ENCODE measurements around the gene MAPK8IP1.
A peak's percentile ranks its signal among the peaks of the same experiment; 100 is the strongest.

Gene MAPK8IP1

DNA sequence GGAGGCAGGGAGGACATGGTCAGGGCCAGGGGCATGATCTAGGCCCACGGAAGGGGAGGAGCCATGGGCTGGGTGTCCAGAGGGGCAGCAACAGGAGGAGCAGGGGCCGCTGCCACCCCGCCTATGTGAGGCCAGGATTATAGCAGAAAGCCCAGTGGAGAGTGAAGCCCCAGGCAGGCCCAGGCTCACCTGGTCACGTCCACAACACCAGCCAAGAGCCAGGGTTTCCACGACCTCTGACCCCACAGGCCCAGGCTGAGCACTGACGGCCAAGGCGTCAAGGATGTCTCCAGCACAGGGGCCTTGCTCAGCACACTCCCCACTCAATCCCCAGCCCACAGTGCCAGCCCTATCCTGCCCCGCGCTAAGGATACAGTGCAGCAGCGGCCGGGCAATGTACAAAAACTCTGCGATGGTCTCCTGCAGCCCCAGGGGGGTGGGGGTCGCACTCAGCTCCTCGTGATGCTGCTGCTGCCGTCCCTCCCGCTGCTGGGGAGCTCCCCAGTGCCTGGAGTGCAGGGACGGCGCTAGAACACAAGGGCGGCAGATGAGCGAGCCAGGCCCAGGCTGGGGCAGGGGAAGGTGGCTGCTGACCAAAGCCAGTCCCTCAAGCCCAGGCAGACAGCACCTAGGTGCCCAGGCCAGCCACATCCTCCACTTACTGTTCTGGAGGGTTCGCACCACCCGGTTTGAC is 28.6 kb downstream of the MAPK8IP1 start:
- no peak for DNase-seq

DNA sequence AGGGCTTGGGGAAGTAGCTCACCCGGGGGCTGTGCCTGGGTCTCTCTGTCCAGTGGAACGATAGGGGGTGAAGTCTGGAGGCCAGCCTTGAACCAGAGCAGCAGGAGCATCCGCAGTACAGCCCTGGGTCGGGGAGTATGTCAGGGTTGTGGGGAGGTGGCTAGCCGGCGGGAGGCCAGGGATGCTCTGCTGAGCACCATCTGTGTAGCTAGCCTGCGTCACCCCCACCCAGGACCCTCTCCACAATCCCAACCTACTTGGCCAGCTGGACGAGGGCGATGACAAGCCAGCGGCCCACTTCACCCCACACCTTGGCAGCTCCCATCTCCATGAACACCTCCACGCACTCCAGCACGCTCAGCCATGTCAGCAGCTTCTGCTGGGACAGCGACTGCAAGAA is 30.0 kb downstream of the MAPK8IP1 start:
- no peak for DNase-seq

DNA sequence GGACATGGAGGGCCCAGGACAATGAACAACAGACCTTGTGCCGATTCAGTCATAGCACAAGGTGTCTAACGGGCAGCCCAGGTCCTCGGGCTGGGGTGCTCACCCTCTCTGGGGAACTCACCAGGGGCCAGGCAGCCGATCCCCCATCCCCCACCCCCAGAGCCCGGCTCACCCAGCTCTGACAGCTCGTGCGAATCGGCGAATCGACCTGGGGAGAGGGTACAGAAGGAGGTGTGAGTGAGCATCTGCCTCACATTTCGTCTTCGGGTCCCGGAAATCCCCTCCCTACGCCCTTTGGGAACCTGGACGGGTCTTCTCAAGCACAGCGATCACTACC is 31.8 kb downstream of the MAPK8IP1 start:
- no peak for DNase-seq

DNA sequence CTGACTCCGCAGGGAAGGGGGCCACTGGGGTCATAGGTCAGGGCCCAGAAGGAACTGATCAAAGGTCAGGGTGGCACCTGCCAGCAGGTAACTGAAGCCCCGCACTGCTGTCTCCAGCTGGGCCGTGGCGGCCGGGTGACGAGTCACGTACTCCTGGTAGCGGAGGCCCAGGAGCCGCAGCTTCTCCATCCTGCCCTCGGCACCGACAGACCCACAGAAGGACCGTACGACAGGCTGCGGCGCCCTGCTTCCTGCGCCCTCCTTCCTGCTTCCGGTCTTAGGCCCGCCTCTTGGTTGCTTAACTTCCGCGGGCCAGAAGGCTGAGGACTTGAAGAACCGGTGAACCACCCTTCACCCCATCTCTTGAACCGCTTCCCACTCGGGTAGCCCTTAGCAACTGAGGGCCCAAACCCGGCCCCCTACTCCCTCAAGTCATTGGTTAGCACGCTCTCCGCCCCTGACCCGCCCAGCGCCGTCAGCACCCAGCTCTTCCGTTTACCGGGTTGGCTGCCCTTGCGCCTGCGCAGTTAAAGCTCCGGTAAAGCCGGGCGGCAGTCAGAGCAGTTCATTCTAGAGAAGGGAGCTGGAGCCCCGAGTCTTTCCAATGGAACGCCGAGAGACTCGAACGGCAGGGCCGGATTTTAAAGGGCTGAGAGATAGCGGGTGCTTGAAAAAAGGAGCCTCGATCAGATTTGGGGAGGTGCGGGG is 32.3 kb downstream of the MAPK8IP1 start, which contains the start of gene PEX16:
PEX16 (minus strand) TSS at position 255 of the 708 bp plus-strand sequence; CDS start at position 189, 66 bp downstream.
- peak; percentile 98 for DNase-seq

DNA sequence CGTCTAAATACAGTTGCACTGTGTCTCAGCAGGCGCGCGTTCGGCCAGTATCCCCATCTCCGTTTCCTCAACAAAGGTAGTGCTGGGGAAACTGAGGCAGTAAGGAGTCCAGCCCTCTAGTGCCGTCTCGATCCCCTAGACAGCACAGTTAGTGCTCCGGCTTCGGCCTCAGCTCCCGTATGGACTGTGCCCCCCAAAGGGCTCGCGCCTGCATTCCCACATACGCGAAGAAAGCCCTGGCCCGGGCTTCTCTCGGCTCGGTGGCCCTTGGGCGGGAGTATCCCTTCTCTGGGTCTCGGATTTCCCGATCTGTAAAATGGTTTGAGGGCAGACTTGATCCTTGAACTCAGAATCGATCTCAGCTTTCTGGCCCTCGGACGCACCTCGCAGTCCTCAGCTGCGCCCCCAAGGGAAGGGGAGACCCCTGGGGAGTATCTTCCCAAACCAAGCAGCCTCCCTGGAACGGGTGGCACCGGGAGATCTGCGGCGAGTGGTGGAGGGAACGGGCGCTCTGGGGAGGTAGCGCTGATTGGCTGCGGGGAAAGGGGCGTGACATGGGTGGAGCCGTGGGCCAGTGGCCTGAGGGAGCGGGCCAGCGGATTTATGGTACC is 33.0 kb downstream of the MAPK8IP1 start:
- peak; percentile 90 for DNase-seq

DNA sequence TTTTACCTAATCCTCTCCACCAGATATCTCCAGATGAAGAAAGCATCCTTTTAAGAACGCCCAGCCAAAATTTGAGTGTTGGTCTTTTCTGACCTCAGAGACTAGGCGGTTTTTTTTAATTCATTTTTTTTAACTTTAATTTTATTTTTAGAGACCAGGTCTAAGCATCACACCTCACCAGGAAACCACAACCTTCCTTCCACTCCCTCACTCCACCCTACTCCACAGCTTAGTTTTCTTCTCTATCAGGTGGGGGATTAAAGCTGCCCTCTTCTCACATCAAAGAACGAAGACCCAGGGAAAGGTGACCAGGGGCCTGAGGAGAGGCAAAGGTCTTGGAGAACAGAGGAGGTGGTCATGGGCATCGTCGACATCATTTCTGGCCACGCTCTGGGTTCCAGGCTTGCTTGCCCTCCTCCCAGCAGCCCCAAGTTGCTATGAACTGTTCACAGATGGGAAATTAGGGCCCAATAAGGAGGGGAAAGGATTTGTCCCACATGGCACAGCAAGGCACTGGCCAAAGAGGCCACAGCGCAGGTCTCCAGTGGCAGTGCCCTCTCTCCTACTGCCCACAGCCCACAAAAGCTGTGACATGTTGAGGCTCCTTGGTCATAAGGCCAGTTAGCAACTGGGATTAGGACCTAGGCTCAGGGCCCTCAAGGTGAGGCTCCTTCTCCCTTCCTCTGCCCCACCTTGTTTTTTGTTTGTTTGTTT is 33.7 kb downstream of the MAPK8IP1 start:
- DNase-seq: no peak

DNA sequence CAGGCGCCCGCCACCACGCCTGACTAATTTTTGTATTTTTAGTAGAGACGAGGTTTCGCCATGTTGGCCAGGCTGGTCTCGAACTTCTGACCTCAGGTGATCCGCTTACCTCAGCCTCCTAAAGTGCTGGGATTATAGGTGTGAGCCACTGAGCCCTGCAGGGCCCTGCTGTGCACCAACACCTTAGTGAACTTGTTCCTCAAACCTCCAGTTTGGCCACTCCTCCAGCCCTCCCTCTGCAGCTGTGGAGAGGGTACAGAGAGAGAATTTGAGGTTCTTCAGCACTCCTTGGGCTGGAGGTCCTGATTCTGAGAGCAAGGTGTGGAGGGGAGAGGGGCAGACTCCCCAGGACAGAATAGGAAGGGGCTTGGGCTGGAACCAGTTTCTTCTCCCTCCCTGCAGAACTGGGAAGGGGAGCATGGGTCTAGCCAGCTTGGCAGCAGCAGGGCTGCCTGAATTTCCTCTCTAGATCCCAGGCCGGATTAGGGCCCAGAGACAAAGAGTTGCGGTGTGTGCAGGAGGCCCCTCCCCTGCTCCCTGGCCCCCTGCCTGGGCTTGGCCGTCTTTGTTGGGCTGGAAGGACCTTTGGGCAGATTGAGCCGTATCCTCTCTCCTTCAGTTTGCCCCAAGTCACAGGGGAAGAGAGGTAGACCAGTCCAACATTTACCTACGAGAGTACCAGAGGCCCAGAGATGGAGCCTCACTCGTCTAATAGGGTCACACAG is 34.5 kb downstream of the MAPK8IP1 start:
- DNase-seq: no peak

DNA sequence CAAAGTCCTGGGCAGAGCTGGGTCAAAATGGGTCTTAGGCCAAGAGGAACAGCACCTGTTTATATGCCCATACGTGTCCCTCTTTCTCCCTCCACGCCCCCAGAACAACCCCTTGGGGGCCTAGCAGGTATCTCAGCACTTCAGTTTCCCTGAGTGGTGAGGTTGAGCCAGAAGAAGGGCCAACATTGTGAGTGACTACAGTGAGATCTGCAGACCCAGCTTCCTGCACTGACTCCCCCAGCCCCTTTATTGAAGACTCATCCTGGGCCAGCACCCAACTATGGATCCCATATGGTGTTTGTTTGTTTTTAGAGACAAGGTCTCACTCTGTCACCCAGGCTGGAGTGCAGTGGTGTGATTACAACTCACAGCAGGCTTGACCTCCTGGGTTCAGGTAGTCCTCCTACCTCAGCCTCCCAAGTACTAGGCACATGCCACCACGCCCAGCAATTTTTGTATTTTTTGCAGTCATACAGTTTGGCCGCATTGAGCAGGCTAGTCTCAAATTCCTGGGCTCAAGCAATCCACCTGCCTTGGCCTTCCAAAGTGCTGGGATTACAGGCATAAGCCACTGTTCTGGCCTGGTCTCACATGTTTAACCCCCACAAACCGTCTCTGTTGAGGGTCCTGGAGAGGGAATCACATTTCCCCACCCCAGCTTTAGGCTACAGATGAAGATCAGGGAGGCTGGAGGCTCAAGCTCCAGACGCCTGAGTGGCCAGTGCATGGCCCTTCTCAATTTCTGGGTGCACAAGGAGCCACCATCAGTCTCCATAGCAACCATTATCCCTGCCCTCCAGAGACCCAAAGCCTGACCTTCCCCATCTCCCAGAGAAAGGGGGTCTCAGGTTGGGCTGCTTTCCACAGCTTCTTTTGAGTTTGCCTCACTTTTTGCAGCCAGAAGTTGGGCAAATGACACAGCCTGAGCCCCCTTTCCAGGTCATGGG is 35.4 kb downstream of the MAPK8IP1 start:
- DNase-seq: peak; percentile 37

DNA sequence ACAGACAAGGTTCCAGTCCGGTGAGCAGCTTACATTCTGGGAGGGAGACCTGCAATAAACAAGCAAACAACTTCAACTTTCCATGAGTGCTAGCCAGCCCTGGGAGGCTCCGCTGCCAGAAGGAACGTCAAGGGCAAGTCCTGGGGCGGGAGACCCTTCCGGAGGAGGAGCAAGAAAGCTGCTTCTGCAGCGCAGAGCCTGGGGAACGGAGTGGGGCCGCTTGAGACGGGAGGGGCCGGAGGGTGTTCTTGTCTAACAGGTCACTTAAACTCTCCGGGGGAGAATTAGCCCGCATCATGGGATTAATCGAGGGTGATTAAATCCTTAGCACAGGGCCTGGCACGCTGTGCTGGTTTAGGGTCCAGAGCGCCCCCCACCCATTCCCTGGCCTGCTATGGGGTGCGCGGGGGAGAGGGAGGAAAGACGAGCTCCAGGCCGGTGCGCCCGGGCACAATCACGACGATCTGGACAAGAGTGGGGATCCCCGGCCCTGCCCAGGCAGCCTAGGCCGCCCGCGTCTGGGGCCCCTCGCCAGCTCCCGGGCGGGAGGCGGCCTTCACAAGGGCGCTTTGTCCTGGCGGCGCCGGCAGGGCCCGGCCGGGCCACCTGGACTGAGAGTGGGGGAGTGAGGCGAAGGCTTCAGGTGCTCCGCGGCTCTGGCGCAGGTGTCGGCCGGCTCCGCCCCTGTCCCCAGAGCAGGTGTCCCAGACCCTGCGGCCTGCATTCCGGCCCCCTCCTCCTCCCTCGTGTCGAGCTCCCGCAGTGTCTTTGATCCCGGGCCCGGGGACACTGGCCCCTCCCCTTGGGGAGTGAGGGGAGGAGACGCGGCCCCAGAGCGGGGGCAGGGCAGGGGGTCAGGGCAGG is 36.3 kb downstream of the MAPK8IP1 start:
- peak; percentile 61 for DNase-seq

DNA sequence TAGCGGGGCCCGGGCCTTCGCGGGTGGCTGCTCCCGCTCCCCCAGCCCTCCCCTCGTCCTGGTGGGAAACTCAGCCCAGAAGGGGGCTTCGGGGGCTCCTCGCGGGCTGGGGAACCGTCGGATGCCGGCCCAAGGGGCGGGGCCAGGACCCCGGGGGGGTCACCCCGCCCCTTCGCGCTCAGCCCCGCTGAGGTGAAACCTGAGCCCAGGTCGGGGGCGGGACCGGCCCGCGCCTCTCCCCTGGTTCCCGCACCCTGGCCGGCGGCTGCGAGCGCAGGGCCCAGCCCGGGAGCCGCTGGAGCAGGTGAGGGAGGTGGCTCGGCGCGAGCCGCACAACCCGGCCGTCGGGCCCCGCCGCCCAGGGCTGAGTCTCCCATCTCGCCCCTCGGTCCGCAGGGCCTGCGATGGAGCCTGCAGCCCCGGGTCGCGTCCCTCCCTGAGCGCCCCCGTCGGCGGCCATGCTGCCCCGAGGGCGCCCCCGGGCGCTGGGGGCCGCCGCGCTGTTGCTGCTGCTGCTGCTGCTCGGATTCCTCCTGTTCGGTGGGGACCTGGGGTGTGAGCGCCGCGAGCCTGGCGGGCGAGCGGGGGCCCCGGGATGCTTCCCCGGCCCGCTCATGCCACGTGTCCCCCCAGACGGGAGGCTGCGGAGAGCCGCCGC is 37.1 kb downstream of the MAPK8IP1 start, which contains the start of gene LARGE2:
LARGE2 (plus strand) TSS at position 232 of the 658 bp plus-strand sequence; CDS start at position 459, 227 bp downstream.
- peak; percentile 74 for DNase-seq

DNA sequence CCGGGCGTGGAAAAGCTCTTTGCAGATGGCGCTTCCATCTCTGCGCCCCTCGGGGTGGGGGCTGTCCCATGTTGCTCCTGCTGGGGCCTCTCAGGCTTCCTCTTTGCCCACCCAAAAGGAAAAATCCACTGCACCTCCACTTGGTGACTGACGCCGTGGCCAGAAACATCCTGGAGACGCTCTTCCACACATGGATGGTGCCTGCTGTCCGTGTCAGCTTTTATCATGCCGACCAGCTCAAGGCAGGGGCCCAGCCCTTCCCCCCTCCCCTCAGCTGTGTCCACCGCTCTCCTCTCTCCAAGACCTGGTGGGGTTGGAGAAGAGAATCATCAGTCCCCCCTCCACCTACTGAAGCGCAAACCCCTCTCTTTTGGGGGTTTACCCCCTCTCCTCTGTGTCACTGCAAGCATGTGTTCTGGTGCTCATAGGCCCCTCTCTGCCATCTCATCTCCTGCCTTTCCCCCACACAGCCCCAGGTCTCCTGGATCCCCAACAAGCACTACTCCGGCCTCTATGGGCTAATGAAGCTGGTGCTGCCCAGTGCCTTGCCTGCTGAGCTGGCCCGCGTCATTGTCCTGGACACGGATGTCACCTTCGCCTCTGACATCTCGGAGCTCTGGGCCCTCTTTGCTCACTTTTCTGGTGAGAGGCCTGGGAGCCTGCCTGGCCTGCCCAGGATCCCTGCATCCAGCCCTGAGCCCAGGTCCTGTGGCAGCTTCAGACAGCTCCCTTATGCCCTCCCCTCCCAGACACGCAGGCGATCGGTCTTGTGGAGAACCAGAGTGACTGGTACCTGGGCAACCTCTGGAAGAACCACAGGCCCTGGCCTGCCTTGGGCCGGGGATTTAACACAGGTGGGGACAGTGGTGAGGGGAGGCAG is 38.8 kb downstream of the MAPK8IP1 start:
- peak; percentile 62 for DNase-seq

DNA sequence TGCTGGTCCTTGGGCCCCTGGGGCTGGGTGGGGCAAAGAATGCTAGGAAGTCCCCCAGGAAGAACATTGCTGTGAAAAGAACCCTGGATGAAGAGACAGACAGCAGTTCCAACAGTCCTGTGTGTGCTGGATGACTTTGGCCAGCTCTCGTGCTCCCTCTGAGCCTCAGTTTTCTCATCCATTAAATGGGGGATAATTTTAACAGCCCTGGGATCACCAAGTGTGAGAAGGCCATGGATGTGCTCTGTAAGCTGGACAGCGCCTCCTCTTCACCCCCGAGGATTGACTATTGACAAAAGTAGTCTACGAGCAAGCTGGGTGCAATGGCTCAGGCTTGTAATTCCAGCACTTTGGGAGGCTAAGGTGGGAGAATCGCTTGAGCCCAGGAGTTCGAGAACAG is 39.5 kb downstream of the MAPK8IP1 start:
- DNase-seq: peak; percentile 39

DNA sequence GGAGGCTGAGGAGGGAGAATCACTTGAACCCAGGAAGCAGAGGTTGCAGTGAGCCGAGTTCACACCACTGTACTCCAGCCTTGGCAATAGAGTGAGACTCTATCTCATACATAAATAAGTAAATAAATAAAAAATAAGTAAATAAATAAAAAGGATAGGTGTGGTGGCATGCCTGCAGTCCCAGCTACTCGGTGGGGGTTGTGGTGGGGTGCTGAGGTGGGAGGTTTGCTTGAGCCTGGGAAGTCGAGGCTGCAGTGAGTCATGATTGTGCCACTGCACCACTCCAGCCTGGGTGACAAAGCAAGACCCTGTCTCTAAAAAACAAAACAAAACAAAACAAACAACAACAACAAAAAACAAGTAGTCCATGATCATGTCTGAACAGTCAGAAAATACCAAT is 40.1 kb downstream of the MAPK8IP1 start:
- no peak for DNase-seq

DNA sequence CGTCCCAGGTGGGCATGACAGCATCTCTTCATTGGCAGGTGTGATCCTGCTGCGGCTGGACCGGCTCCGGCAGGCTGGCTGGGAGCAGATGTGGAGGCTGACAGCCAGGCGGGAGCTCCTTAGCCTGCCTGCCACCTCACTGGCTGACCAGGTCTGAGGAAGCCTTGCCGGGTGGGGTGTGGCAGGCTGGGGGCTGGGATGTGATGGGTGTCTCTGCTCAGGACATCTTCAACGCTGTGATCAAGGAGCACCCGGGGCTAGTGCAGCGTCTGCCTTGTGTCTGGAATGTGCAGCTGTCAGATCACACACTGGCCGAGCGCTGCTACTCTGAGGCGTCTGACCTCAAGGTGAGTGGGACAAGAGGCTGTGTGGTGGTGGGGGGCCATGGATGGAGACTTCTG is 40.5 kb downstream of the MAPK8IP1 start:
- DNase-seq: peak; percentile 61

DNA sequence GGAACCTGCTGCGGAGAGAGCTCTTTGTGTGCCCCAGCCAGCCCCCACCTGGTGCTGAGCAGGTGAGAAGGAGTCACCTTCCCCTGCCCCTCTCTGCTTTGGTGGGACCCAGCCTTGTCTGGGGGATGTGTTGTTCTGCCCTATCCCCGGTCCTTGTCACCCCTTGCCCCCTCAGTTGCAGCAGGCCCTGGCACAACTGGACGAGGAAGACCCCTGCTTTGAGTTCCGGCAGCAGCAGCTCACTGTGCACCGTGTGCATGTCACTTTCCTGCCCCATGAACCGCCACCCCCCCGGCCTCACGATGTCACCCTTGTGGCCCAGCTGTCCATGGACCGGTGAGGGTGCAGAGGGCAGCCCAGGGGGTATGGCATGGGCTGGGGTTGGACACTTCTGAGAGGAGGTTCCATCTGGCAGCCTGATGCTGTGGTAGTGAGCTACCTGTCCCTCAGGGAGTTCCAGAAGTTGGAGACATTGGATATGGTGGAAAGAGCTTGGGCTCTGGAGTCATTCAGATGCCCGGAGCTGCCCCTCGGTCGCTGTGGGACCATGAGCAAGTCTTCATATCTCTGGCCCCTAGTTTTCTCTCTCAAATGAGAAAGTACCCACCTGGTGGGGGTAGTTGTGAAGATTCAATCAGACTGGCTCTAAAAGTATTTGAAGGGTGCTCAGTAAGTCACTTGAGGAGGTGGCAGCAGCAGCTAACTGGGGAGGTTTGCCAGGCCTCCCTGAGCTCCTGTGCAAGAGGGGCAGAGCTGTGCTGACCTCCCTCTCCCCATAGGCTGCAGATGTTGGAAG is 41.3 kb downstream of the MAPK8IP1 start:
- no peak for DNase-seq

DNA sequence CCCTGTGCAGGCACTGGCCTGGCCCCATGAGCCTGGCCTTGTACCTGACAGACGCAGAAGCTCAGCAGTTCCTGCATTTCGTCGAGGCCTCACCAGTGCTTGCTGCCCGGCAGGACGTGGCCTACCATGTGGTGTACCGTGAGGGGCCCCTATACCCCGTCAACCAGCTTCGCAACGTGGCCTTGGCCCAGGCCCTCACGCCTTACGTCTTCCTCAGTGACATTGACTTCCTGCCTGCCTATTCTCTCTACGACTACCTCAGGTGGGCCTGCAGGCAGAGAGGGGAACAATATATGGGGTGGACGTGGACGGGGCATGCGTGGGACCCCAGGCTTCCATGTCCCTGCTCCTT is 41.9 kb downstream of the MAPK8IP1 start:
- no peak for DNase-seq

DNA sequence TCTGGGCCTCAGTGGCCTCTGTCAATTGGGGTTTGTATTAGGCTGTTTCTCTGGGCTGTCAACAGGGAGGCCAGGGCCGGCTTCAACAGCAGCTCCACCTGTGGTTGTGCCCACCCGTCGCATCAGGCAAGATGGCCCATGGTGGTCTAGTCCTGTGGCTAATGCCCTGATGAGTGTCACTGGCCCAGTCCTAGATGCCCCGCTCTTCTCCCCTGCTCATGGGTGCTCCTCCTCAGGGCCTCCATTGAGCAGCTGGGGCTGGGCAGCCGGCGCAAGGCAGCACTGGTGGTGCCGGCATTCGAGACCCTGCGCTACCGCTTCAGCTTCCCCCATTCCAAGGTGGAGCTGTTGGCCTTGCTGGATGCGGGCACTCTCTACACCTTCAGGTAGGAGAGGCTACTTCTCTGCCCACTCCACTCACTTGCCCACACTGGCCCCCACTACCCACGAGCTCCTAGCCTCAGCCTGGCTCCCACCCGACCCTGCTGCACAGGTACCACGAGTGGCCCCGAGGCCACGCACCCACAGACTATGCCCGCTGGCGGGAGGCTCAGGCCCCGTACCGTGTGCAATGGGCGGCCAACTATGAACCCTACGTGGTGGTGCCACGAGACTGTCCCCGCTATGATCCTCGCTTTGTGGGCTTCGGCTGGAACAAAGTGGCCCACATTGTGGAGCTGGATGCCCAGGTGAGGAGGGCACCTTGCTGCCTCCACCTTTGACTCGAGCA is 42.4 kb downstream of the MAPK8IP1 start:
- peak; percentile 61 for DNase-seq
